Glomerular endothelial cell (primary cell): Measurements from ENCODE around the gene ADRB1. TPM values are rescaled to one million over a fixed set of nuclear protein-coding genes. Genes with fewer than 3 reads are reported as not detected.

Experiments
- DNase-seq: peaks from one replicate; pipeline ENCODE4 v3.0.0-alpha.2; 2011; ENCODE audit warnings: low read depth, low spot score; ENCODE audit errors: extremely low read depth
- total RNA-seq: library from RNA; depleted of rRNA; stranded (reverse); fragments of >200 nt; gene quantifications from 2 replicates; pipeline ENCODE4 v1.2.3, GENCODE V29; 2015

ADRB1 gene
- 0.05 and 0.93 TPM in 2 replicates for total RNA-seq

GRCh38 chr10:114043532-114044246 lies at the start of gene ADRB1:
Gene ADRB1, plus strand, starts transcription at chr10:114043866. Its CDS starts 267 bp downstream, at chr10:114044133.
- DNase-seq, result no peak

GRCh38 chr10:113995201-113995600 lies 48.5 kb upstream of the ADRB1 start:
- DNase-seq, result no peak

- DNase-seq, result no peak
Measured at GRCh38 chr10:113997428-113997827, 46.2 kb upstream of the ADRB1 start.

- no peak for DNase-seq
Measured at GRCh38 chr10:113999531-113999930, 44.1 kb upstream of the ADRB1 start.

GRCh38 chr10:114000457-114001010 lies 43.1 kb upstream of the ADRB1 start:
- DNase-seq, result no peak

- no peak for DNase-seq
Measured at GRCh38 chr10:114002422-114002821, 41.2 kb upstream of the ADRB1 start.

GRCh38 chr10:114003161-114003941 lies 40.3 kb upstream of the ADRB1 start:
- no peak for DNase-seq

- no peak for DNase-seq
Measured at GRCh38 chr10:114009281-114009996, 34.2 kb upstream of the ADRB1 start.

- no peak for DNase-seq
Measured at GRCh38 chr10:114010316-114010715, 33.4 kb upstream of the ADRB1 start.

- DNase-seq, result no peak
Measured at GRCh38 chr10:114012650-114013049, 31.0 kb upstream of the ADRB1 start.

- DNase-seq, result no peak
Measured at GRCh38 chr10:114015708-114016107, 28.0 kb upstream of the ADRB1 start.

GRCh38 chr10:114017271-114017670 lies 26.4 kb upstream of the ADRB1 start:
- DNase-seq, result no peak

GRCh38 chr10:114017873-114018272 lies 25.8 kb upstream of the ADRB1 start:
- no peak for DNase-seq

GRCh38 chr10:114019226-114019625 lies 24.4 kb upstream of the ADRB1 start:
- DNase-seq, result no peak

GRCh38 chr10:114021154-114021553 lies 22.5 kb upstream of the ADRB1 start:
- DNase-seq, result no peak

GRCh38 chr10:114021717-114022680 lies 21.7 kb upstream of the ADRB1 start:
- no peak for DNase-seq

- no peak for DNase-seq
Measured at GRCh38 chr10:114022766-114023597, 20.7 kb upstream of the ADRB1 start.

GRCh38 chr10:114024876-114025610 lies 18.6 kb upstream of the ADRB1 start:
- no peak for DNase-seq
